Uterus (tissue), 4 donors: ENCODE measurements around the gene ABHD3. TPM values are rescaled to one million over a fixed set of nuclear protein-coding genes. Genes with fewer than 3 reads are reported as not detected.
A peak's percentile ranks its signal among the peaks of the same experiment; 100 is the strongest.
"Not testable (repeated sequence)": the region's sequence is repeated elsewhere in the genome, so short reads cannot be mapped to it uniquely, and the experiment has no call there.

ENCODE experiments used
- DNase-seq, 2 donors: peaks; one replicate each; pipeline ENCODE4 v3.0.0-alpha.2; 2019 to 2020
- H3K27ac ChIP-seq, 2 donors: fragments of 200-600 bp; sonication (generic); 1 replicate in 1 of 2; 2 replicates in 1 of 2; pipeline ENCODE4 v1.5.1; 2016 to 2018
- H3K27me3 ChIP-seq, 2 donors: fragments of 200-600 bp; sonication (generic); one replicate each; pipeline ENCODE4 v1.5.1; 2018 to 2019; ENCODE audit warnings: control low read depth in 1 of 2
- H3K36me3 ChIP-seq, 2 donors: fragments of 200-600 bp; sonication (generic); one replicate each; pipeline ENCODE4 v1.5.1; 2019; ENCODE audit warnings: control low read depth in 1 of 2
- H3K4me1 ChIP-seq, 2 donors: fragments of 200-600 bp; sonication (generic); one replicate each; pipeline ENCODE4 v1.5.1; 2018 to 2019; ENCODE audit warnings: control low read depth in 1 of 2
- H3K4me3 ChIP-seq, 2 donors: fragments of 200-600 bp; sonication (generic); 1 replicate in 1 of 2; 2 replicates in 1 of 2; pipeline ENCODE4 v1.5.1; 2018 to 2019; ENCODE audit warnings: mild to moderate bottlenecking in 1 of 2
- H3K9me3 ChIP-seq, 2 donors: fragments of 200-600 bp; sonication (generic); one replicate each; pipeline ENCODE4 v1.5.1; 2019; ENCODE audit warnings: control low read depth in 1 of 2
- CTCF ChIP-seq, 4 experiments: fragments of 200-600 bp in 2 of 4; fragments of 450-650 bp in 2 of 4; sonication (generic) in 2 of 4; IDR thresholded peaks; one replicate each; pipeline ENCODE4 v1.5.1; 2016 to 2019; ENCODE audit warnings: antibody characterized with exemption in 4 of 4, mild to moderate bottlenecking in 2 of 4, moderate library complexity in 1 of 4
- POLR2A ChIP-seq, 2 donors: fragments of 450-650 bp; IDR thresholded peaks; one replicate each; pipeline ENCODE4 v1.6.1; 2016; ENCODE audit warnings: antibody characterized with exemption in 2 of 2, mild to moderate bottlenecking in 1 of 2, moderate library complexity in 1 of 2
- intact Hi-C: fragments of 100-400 bp; cut with DNase I; formaldehyde crosslinking; loops from one replicate; pipeline ENCODE4 v1.15.1; 2023; ENCODE audit warnings: low total_unique reads
- total RNA-seq, 4 donors: library from RNA; depleted of rRNA in 3 of 4; stranded (reverse); fragments of >200 nt in 3 of 4; gene quantifications; one replicate each; pipeline versions ENCODE4 v1.1.0 to v1.2.4, GENCODE V29; 2014 to 2023
- donor health status: DM: yes; HTN: yes; CAD: no.

Gene ABHD3
- total RNA-seq, 4 donors from 2014 or later, result 1.0 to 17.2 (median 12.6) TPM

GRCh38 chr18:21739604-21740537 lies 35.3 kb upstream of the ABHD3 start:
- no peaks in the 10 kb centered on the region for H3K27me3 ChIP-seq
- H3K4me1 ChIP-seq, result no peaks in the 10 kb centered on the region
- no peaks in the 10 kb centered on the region for H3K9me3 ChIP-seq
- intact Hi-C loops, result no loop called here
- peak overlapping the region; percentile 28 to 69 for H3K4me3 ChIP-seq
- DNase-seq, result peak; percentile 27 to 28
- TF ChIP-seq CTCF (IDR thresholded peaks at IDR 0.05) (no peak), POLR2A (IDR thresholded peaks at IDR 0.05) (no peak)
- peak overlapping the region; percentile 97 to 100 for H3K27ac ChIP-seq
- H3K36me3 ChIP-seq, result no peaks in the 10 kb centered on the region

GRCh38 chr18:21736926-21737325 lies 32.4 kb upstream of the ABHD3 start:
- H3K9me3 ChIP-seq, DNase-seq, intact Hi-C loops, H3K36me3 ChIP-seq, H3K27ac ChIP-seq, H3K4me3 ChIP-seq, H3K27me3 ChIP-seq, H3K4me1 ChIP-seq: not testable (repeated sequence)

- no peak overlapping the region for H3K4me3 ChIP-seq
- intact Hi-C loops, result no loop called here
- TF ChIP-seq POLR2A (IDR thresholded peaks at IDR 0.05) (no peak), CTCF (IDR thresholded peaks at IDR 0.05) (no peak)
Measured at GRCh38 chr18:21735452-21736015, 31.0 kb upstream of the ABHD3 start.

GRCh38 chr18:21733011-21733410 lies 28.4 kb upstream of the ABHD3 start:
- H3K36me3 ChIP-seq, result no peaks in the 10 kb centered on the region
- H3K4me1 ChIP-seq, result no peaks in the 10 kb centered on the region
- no peak overlapping the region for H3K27ac ChIP-seq
- H3K27me3 ChIP-seq, result no peaks in the 10 kb centered on the region
- intact Hi-C loops, result no loop called here
- TF ChIP-seq POLR2A (IDR thresholded peaks at IDR 0.05) (no peak), CTCF (IDR thresholded peaks at IDR 0.05) (no peak)
- H3K9me3 ChIP-seq, result no peaks in the 10 kb centered on the region
- no peak for DNase-seq
- H3K4me3 ChIP-seq, result no peak overlapping the region

More at GRCh38 chr18:21735452-21736015, 31.0 kb upstream of the ABHD3 start:
- Histone ChIP-seq H3K27me3 (no peaks in the 10 kb centered on the region), H3K9me3 (no peaks in the 10 kb centered on the region), H3K36me3 (no peaks in the 10 kb centered on the region), H3K4me1 (no peaks in the 10 kb centered on the region), H3K27ac (no peak overlapping the region)
- DNase-seq, result no peak

GRCh38 chr18:21727702-21728101 lies 23.1 kb upstream of the ABHD3 start:
- intact Hi-C loops, result loop anchor here (5.0 kb wide), 1 partner anchor 745 kb away; no protein-coding TSS in a partner anchor
- Histone ChIP-seq H3K36me3 (no peaks in the 10 kb centered on the region), H3K4me3 (no peak overlapping the region), H3K27me3 (no peaks in the 10 kb centered on the region), H3K27ac (no peak overlapping the region), H3K4me1 (no peaks in the 10 kb centered on the region), H3K9me3 (no peaks in the 10 kb centered on the region)
- DNase-seq, result no peak
- TF ChIP-seq POLR2A (IDR thresholded peaks at IDR 0.05), result no peak
- no peak for TF ChIP-seq CTCF (IDR thresholded peaks at IDR 0.05)
